ENCODE data around the gene SLC16A8. TPM values are rescaled to one million over a fixed set of nuclear protein-coding genes. Genes with fewer than 3 reads are reported as not detected.

The SLC16A8 gene
- polyA plus RNA-seq, 3 donors, result not detected

DNA sequence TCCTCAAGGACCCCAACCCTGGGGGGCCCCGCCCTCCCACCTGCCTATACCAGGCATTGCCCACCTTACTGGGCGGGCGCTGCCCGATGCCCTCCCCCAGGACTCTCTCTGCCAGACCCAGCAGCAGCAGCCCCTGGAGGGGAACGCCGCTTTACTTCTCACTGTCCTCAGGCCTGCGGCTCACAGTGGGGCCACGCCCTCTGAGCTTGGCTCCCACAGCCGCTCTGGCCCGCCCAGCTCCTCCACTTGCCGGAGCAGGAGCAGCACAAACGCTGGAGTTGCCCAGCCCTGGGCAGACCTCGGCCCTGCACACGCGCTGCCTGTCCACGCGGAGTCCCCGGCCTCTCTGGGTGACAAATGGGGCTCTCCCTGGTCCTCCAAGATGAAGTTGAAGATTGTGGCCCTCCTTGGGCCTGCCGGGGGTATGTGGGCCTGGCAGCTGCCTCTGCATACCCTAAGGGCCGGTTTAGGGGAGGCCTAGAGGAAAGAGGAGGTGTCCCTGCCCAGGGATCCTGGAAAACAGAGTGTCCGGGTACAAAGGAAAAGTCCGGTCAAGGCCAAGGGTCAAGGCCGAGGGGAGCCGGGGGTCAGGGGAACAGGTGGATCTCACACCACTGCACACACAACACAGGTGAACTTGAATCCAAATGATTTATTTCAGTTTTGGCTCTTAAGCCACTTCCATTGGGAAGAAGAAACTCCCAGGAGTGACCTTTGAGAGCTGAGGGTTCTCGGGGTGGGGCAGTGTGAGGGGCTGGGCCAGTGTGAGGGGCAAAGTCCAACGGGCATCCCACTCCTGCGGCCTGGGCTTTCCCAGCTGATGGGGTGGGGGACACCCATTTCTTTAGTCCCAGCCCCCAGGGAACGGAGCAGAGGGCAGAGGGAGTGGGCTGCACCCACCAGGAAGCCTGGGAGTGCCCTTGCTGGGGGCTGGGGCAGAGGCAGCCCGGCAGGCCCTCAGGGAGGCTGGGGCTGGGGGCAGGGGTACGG is 27.2 kb upstream of the SLC16A8 start:
- no peak for TF ChIP-seq CTCF (IDR thresholded peaks at IDR 0.05)
- Mint-ChIP-seq H3K9me3 (peaks cover 0 to 2% (median 0%) of the 10 kb centered on the region in 7 donors), H3K27ac (no peak overlapping the region), H3K4me1 (no peaks in the 10 kb centered on the region), H3K36me3 (no peaks in the 10 kb centered on the region), H3K27me3 (ENCODE audit: low read depth in 3 of 3) (peaks cover 1 to 3% (median 1%) of the 10 kb centered on the region in 3 donors), H3K4me3 (no peak overlapping the region)
- no peaks in the 10 kb centered on the region for H4K20me1 ChIP-seq (ENCODE audit: insufficient read depth, low read length)
- no peak overlapping the region for H3K9ac ChIP-seq (ENCODE audit: insufficient read depth, low read length, poor library complexity, severe bottlenecking)
- DNase-seq, result no peak
- intact Hi-C loops (cut with micrococcal nuclease), result loop anchor here (5.0 kb wide), 2 partner anchors 39 to 241 kb away; no protein-coding TSS in a partner anchor
- no peaks in the 10 kb centered on the region for H3K9me3 ChIP-seq (replicated peaks in 1 of 2; ENCODE audit: control insufficient read depth in 1 of 2, insufficient read depth in 1 of 2, low read length in 2 of 2)
- H3K79me2 ChIP-seq (ENCODE audit: insufficient read depth, low read length), result no peaks in the 10 kb centered on the region
- no peaks in the 10 kb centered on the region for H3K27me3 ChIP-seq (ENCODE audit: control insufficient read depth in 2 of 2, insufficient read depth in 2 of 2, low read length in 2 of 2)
- no peaks in the 10 kb centered on the region for H3K36me3 ChIP-seq (replicated peaks in 1 of 2; ENCODE audit: control insufficient read depth in 1 of 2, insufficient read depth in 2 of 2, low read length in 2 of 2)
- H3K27ac ChIP-seq (ENCODE audit: low read depth in 1 of 2, low read length in 2 of 2), result no peak overlapping the region
- WGBS (ENCODE audit: insufficient coverage), result 96% methylated on average over 20 of the region's 30 CpGs
- no peaks in the 10 kb centered on the region for H3K4me1 ChIP-seq (ENCODE audit: control insufficient read depth in 1 of 2, insufficient read depth in 2 of 2, low read length in 2 of 2)
- no peak overlapping the region for H3K4me2 ChIP-seq (replicated peaks; ENCODE audit: extremely low read depth, low read length, poor library complexity, severe bottlenecking)
- no peak overlapping the region for H3K4me3 ChIP-seq (replicated peaks in 1 of 3; ENCODE audit: low read depth in 2 of 3, low read length in 3 of 3)
- no peak overlapping the region for H2AFZ ChIP-seq (ENCODE audit: insufficient read depth, low read depth, low read length, poor library complexity, severe bottlenecking)

DNA sequence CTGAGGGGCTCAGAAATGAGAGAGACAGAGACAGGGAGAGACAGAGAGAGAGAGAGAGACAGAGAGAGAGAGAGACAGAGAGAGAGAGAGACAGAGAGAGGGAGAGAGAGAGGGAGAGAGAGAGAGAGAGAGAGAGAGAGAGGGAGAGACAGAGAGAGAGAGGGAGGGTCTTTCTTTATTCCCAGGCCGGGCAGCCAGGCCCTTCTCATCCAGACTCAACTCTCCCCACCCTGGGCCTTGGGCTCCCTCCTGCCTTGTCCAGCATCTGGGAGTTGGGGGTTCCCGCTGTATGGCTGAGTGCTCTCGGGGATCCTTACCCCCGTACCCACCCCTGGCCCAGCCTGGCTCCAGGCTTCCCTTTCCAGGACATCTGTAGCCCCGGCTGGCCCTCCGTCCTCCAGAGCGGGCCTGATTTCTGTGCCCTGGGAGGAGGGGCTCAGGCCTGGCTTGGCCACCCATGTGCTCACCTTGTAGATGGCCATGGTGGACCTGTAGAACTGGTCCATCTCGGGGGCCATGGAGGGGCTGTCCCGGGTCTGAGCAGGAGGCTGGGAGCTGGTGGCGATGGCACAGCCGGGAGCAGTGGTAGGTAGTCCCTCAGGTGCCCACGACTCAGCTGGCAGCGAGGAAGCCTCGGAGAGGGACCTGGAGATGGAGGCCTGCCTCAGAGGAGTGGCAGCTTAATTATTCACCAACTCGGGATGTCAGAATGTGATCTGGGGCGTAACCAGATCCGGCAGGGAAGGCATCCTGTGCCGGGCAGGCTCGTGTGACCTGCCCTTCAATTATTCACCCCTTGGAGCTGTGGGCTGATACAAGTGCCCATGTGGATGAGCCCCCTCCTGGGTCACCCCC is 26.3 kb upstream of the SLC16A8 start, which contains the start of gene BAIAP2L2:
TSS of gene BAIAP2L2 (minus strand) at position 677 of the 855 bp plus-strand sequence. CDS start at position 518, 159 bp downstream.
- H3K4me2 ChIP-seq (replicated peaks; ENCODE audit: extremely low read depth, low read length, poor library complexity, severe bottlenecking), result no peak within 1 kb of the TSS
- intact Hi-C loops (cut with micrococcal nuclease), result loop anchor here (5.0 kb wide), 2 partner anchors 38 to 242 kb away; no protein-coding TSS in a partner anchor
- H3K4me3 Mint-ChIP-seq, result no peak within 1 kb of the TSS

More for the DNA sequence above, 26.3 kb upstream of the SLC16A8 start, which contains the start of gene BAIAP2L2:
- Mint-ChIP-seq H3K27me3 (ENCODE audit: low read depth in 3 of 3) (peaks cover 1 to 5% (median 5%) of the 10 kb centered on the region in 3 donors), H3K4me1 (no peaks in the 10 kb centered on the region), H3K36me3 (no peaks in the 10 kb centered on the region), H3K27ac (no peak within 1 kb of the TSS), H3K9me3 (peaks cover 0 to 2% (median 0%) of the 10 kb centered on the region in 7 donors)
- Histone ChIP-seq H4K20me1 (ENCODE audit: insufficient read depth, low read length) (no peaks in the 10 kb centered on the region), H3K9me3 (replicated peaks in 1 of 2; ENCODE audit: control insufficient read depth in 1 of 2, insufficient read depth in 1 of 2, low read length in 2 of 2) (no peaks in the 10 kb centered on the region), H3K27me3 (ENCODE audit: control insufficient read depth in 2 of 2, insufficient read depth in 2 of 2, low read length in 2 of 2) (no peaks in the 10 kb centered on the region), H3K36me3 (replicated peaks in 1 of 2; ENCODE audit: control insufficient read depth in 1 of 2, insufficient read depth in 2 of 2, low read length in 2 of 2) (no peaks in the 10 kb centered on the region), H2AFZ (ENCODE audit: insufficient read depth, low read depth, low read length, poor library complexity, severe bottlenecking) (no peak within 1 kb of the TSS), H3K27ac (ENCODE audit: low read depth in 1 of 2, low read length in 2 of 2) (no peak within 1 kb of the TSS), H3K79me2 (ENCODE audit: insufficient read depth, low read length) (no peaks in the 10 kb centered on the region), H3K9ac (ENCODE audit: insufficient read depth, low read length, poor library complexity, severe bottlenecking) (no peak within 1 kb of the TSS), H3K4me3 (replicated peaks in 1 of 3; ENCODE audit: low read depth in 2 of 3, low read length in 3 of 3) (no peak within 1 kb of the TSS), H3K4me1 (ENCODE audit: control insufficient read depth in 1 of 2, insufficient read depth in 2 of 2, low read length in 2 of 2) (no peaks in the 10 kb centered on the region)
- no peak for TF ChIP-seq CTCF (IDR thresholded peaks at IDR 0.05)
- 98% methylated on average over 16 of the region's 19 CpGs for WGBS (ENCODE audit: insufficient coverage)
- DNase-seq, result no peak
